Measurements from ENCODE around the gene MXD4. TPM values are rescaled to one million over a fixed set of nuclear protein-coding genes. Genes with fewer than 3 reads are reported as not detected.

The MXD4 gene
- total and polyA plus RNA-seq, 8 donors, result 14.8 to 51.4 (median 27.4) TPM

DNA sequence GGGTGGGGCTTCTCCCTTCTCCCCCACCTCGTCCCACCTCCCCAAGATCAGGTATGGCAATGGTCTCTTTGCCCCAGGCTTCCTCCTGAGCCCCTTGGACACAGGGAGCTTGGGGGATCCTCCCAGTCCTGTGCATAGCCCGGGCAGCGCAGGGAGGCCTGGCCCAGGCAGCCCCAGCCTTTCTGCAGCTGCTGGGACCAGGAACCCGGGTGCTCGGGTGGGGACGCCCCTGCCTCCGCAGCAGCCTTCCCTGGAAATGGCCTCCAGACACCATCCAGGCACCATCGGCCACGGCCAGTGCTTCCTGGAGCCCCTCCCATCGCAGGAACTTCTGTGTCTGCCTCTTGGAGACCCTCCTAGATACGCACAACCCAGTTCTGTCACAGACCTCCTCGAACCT lies 5.9 kb upstream of the MXD4 start:
- WGBS, 2 donors, result 80 to 81% methylated on average over 11 to 12 of the region's 12 CpGs
- H3K9me3 ChIP-seq, result no peaks in the 10 kb centered on the region
- peaks cover 0 to 3% (median 0%) of the 10 kb centered on the region in 3 donors for H3K4me1 ChIP-seq
- H3K27me3 ChIP-seq, result no peaks in the 10 kb centered on the region
- no peak overlapping the region for H3K27ac ChIP-seq
- no peaks in the 10 kb centered on the region for H3K36me3 ChIP-seq
- no peak for TF ChIP-seq CTCF (IDR thresholded peaks at IDR 0.05)
- intact Hi-C loops (cut with DNase I), result no loop called here
- DNase-seq (peak in 1 of 6 donors; percentile 58), ATAC-seq (no peak), FAIRE-seq (no peak)
- no peak overlapping the region for H3K4me3 ChIP-seq

- DNase-seq (peak in 2 of 6 donors; percentile 23 to 71), FAIRE-seq (no peak), ATAC-seq (no peak)
- WGBS, 2 donors, result 83 to 85% methylated on average over 18 of the region's 18 CpGs
- no peak overlapping the region for H3K27ac ChIP-seq
- intact Hi-C loops (cut with DNase I), result no loop called here
- H3K4me3 ChIP-seq, result no peak overlapping the region
- no peaks in the 10 kb centered on the region for H3K9me3 ChIP-seq
- H3K27me3 ChIP-seq, result no peaks in the 10 kb centered on the region
- H3K4me1 ChIP-seq, result peaks cover 0 to 4% (median 0%) of the 10 kb centered on the region in 3 donors
- no peaks in the 10 kb centered on the region for H3K36me3 ChIP-seq
- no peak for TF ChIP-seq CTCF (IDR thresholded peaks at IDR 0.05)
Measured at GRCh38 chr4:2267320-2267811, 5.5 kb upstream of the MXD4 start.

- Histone ChIP-seq H3K4me1 (peaks cover 0 to 4% (median 0%) of the 10 kb centered on the region in 3 donors), H3K4me3 (no peak overlapping the region), H3K27ac (no peak overlapping the region), H3K36me3 (no peaks in the 10 kb centered on the region), H3K9me3 (no peaks in the 10 kb centered on the region), H3K27me3 (no peaks in the 10 kb centered on the region)
- FAIRE-seq (no peak), ATAC-seq (no peak), DNase-seq (peak in 1 of 6 donors; percentile 8)
- intact Hi-C loops (cut with DNase I), result no loop called here
- WGBS, 2 donors, result 80 to 82% methylated on average over 5 of the region's 5 CpGs
- TF ChIP-seq CTCF (IDR thresholded peaks at IDR 0.05), result no peak
Measured at GRCh38 chr4:2266821-2267220, 4.9 kb upstream of the MXD4 start.

DNA sequence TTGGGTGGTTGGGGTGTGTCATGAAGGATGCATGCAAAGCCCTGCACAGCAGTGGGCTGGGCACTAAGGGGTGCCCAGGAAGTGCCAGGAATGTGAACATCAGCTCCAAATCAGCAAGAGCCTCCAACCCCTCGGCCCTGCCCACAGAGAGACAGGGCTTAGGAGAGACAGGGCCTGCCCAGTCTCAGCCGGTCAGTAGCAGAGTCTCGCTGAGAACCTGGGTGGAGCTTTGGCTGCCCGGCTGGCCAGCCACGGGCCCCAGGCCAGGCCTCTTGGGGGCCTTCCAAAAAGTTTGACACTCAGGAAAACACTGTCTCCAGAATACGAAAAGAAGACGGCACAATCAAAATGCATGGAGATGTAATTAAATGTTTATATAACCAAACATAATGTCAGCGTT lies 4.3 kb upstream of the MXD4 start:
- H3K4me1 ChIP-seq, result peaks cover 0 to 4% (median 0%) of the 10 kb centered on the region in 3 donors
- H3K27ac ChIP-seq, result no peak overlapping the region
- TF ChIP-seq CTCF (IDR thresholded peaks at IDR 0.05), result no peak
- no peak for FAIRE-seq
- DNase-seq, result peak in 2 of 6 donors; percentile 46 to 47
- no peaks in the 10 kb centered on the region for H3K9me3 ChIP-seq
- no peak overlapping the region for H3K4me3 ChIP-seq
- H3K27me3 ChIP-seq, result no peaks in the 10 kb centered on the region
- WGBS, 2 donors, result 47 to 52% methylated on average over 8 of the region's 8 CpGs
- ATAC-seq, result no peak
- no peaks in the 10 kb centered on the region for H3K36me3 ChIP-seq
- intact Hi-C loops (cut with DNase I), result no loop called here
